HepG2 (cell line): Measurements from ENCODE around the gene LAMC3. TPM values are rescaled to one million over a fixed set of nuclear protein-coding genes. Genes with fewer than 3 reads are reported as not detected.

Experiments
- BHLHE40 ChIP-seq: IDR thresholded peaks from 2 replicates; pipeline ENCODE4 v1.6.1; 2011; ENCODE audit warnings: low read length, improper control_type of control experiment
- CBFB ChIP-seq: sonication (generic); formaldehyde crosslinking; IDR thresholded peaks from 2 replicates; pipeline ENCODE4 v1.4.0; 2020; ENCODE audit warnings: missing genetic modification reagents
- CHD2 ChIP-seq: IDR thresholded peaks from 2 replicates; pipeline ENCODE4 v1.6.1; 2011; ENCODE audit warnings: low read depth, low read length, improper control_type of control experiment
- JUNB ChIP-seq: sonication (generic); formaldehyde crosslinking; IDR thresholded peaks from 2 replicates; pipeline ENCODE4 v1.8.0; 2022; ENCODE audit warnings: missing genetic modification reagents, mild to moderate bottlenecking, borderline replicate concordance
- JUND ChIP-seq: sonication (generic); formaldehyde crosslinking; IDR thresholded peaks from 2 replicates; pipeline ENCODE4 v1.8.0; 2022; ENCODE audit warnings: mild to moderate bottlenecking, missing genetic modification reagents
- KMT2A ChIP-seq: sonication (generic); formaldehyde crosslinking; IDR thresholded peaks from 2 replicates; pipeline ENCODE4 v1.4.0; 2020; ENCODE audit warnings: missing genetic modification reagents
- NFAT5 ChIP-seq: sonication (generic); formaldehyde crosslinking; IDR thresholded peaks from 2 replicates; pipeline ENCODE4 v1.4.0; 2020; ENCODE audit warnings: missing genetic modification reagents
- NFE2 ChIP-seq: sonication (generic); formaldehyde crosslinking; IDR thresholded peaks from 2 replicates; pipeline ENCODE4 v1.4.0; 2020; ENCODE audit warnings: missing genetic modification reagents
- NFRKB ChIP-seq: fragments of 450-650 bp; IDR thresholded peaks from 2 replicates; pipeline ENCODE4 v1.6.1; 2017
- PCBP2 ChIP-seq: fragments of 200-400 bp; formaldehyde crosslinking; optimal IDR thresholded peaks from 2 replicates; pipeline ENCODE3; 2018; ENCODE audit warnings: low read length, low read depth; ENCODE audit not compliant: poor library complexity, severe bottlenecking
- RBAK ChIP-seq: sonication (generic); formaldehyde crosslinking; IDR thresholded peaks from 2 replicates; pipeline ENCODE4 v1.5.1; 2020; ENCODE audit warnings: mild to moderate bottlenecking, missing genetic modification reagents
- SAFB2 ChIP-seq: sonication (generic); formaldehyde crosslinking; IDR thresholded peaks from 2 replicates; pipeline ENCODE4 v1.5.1; 2020; ENCODE audit warnings: missing genetic modification reagents, low read depth, mild to moderate bottlenecking, borderline replicate concordance
- SOX6 ChIP-seq, 2 experiments: fragments of 450-650 bp in 1 of 2; sonication (generic) in 1 of 2; formaldehyde crosslinking in 1 of 2; IDR thresholded peaks; 2 replicates each; pipeline versions ENCODE4 v1.4.0 to v1.6.1; 2017 to 2020; ENCODE audit warnings: antibody characterized with exemption in 1 of 2, mild to moderate bottlenecking in 1 of 2, missing genetic modification reagents in 1 of 2
- ZFP1 ChIP-seq: IDR thresholded peaks from 2 replicates; pipeline ENCODE4 v1.6.1; 2016
- ZFP41 ChIP-seq: sonication (generic); formaldehyde crosslinking; IDR thresholded peaks from 2 replicates; pipeline ENCODE4 v1.4.0; 2020; ENCODE audit warnings: mild to moderate bottlenecking, missing genetic modification reagents, borderline replicate concordance
- ZFP90 ChIP-seq: sonication (generic); formaldehyde crosslinking; IDR thresholded peaks from 2 replicates; pipeline ENCODE4 v1.8.0; 2022; ENCODE audit warnings: missing genetic modification reagents, mild to moderate bottlenecking, inconsistent platforms, borderline replicate concordance
- ZMYM2 ChIP-seq: sonication (generic); formaldehyde crosslinking; IDR thresholded peaks from 2 replicates; pipeline ENCODE4 v1.8.0; 2022; ENCODE audit warnings: mild to moderate bottlenecking, missing genetic modification reagents
- ZNF121 ChIP-seq: sonication (generic); formaldehyde crosslinking; IDR thresholded peaks from 2 replicates; pipeline ENCODE4 v1.5.0; 2020; ENCODE audit warnings: mild to moderate bottlenecking, missing genetic modification reagents
- ZNF367 ChIP-seq: sonication (generic); formaldehyde crosslinking; IDR thresholded peaks from 2 replicates; pipeline ENCODE4 v1.4.0; 2020; ENCODE audit warnings: missing genetic modification reagents, borderline replicate concordance
- ZNF768 ChIP-seq: sonication (generic); formaldehyde crosslinking; IDR thresholded peaks from 2 replicates; pipeline ENCODE4 v1.4.0; 2020; ENCODE audit warnings: missing genetic modification reagents
- polyA plus RNA-seq, 8 experiments: library from polyadenylated mRNA; depleted of rRNA in 3 of 8; stranded (reverse) in 7 of 8; unstranded in 1 of 8; fragments of >200 nt; fragmentation: Illumina TruSeq in 4 of 8; extraction: Trizol in 4 of 8; gene quantifications; 2 replicates each; pipeline versions ENCODE4 v1.2.1 to v1.2.3, GENCODE V29; 2011 to 2016; ENCODE audit warnings: low read depth in 4 of 8, missing spikeins in 1 of 8, mixed read lengths in 1 of 8; ENCODE audit not compliant: insufficient read depth in 1 of 8
- total RNA-seq, 5 experiments: library from RNA; depleted of rRNA; stranded (reverse); fragments of >200 nt; fragmentation: Illumina TruSeq; extraction: Trizol; gene quantifications; 2 replicates each; pipeline ENCODE4 v1.2.3, GENCODE V29; 2016; ENCODE audit warnings: low read depth in 1 of 5
- TF ChIP-seq, protein P1 (sequence below): conservative IDR thresholded peaks from 2 replicates; pipeline ENCODE4 v1.6.1; 2018; ENCODE audit warnings: missing genetic modification reagents
- TF ChIP-seq, protein P2 (sequence below): sonication (generic); formaldehyde crosslinking; conservative IDR thresholded peaks from 2 replicates; pipeline ENCODE4 v1.4.0; 2020; ENCODE audit warnings: missing genetic modification reagents

The LAMC3 gene
- total and polyA plus RNA-seq, 2 of the 13 experiments (the other 11 are each of a cell fraction or from before 2014, with no cell fraction given): 0.07 to 0.57 TPM

DNA sequence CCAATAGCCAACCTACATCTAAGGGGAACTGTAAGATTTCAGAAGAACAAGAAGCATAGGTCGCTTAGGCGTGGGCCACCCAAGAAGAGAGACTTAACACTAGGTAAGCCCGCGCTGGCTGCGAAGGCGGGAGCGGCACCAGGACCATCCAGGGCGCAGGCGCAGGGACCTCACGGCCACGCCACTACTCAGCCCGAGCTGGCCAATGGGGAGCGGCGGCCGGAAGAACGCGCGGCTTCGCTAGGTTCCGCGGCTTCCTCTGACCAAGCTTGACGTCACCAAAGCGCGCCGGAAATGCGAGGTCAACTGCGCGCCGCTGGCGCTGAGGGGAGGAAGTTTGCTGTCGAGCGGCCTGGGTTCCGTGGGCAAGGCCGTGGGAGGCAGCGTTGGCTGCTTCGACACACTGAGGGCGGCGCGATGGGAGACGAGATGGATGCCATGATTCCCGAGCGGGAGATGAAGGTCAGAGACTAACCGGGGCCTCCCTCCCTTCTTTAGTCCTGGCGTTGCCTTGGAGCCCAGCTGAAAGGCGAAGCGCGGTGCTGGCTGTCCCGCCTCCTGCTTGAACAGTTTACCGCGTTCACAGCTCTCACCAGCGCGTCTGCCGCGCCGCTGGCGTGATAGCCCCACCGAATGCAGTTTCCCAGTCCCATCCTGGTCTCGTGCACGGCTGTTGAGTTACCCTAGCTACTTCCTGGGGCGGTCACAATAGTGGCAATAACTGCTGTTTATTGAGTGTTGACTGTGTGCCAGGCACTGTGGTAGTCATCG lies 116.5 kb downstream of the LAMC3 start, which contains the start of gene NUP214 (continued):
- TF ChIP-seq ZFP1 (no peak; the same call in 1 of the 2 replicates), NFAT5 (CRISPR knock-in tag) (no peak), ZNF121 (no peak), ZMYM2 (CRISPR knock-in tag) (no peak), CHD2 (peak; percentile 83), BHLHE40 (peak; percentile 26; the same call in 1 of the 2 replicates), RBAK (CRISPR knock-in tag) (0 out of 2 replicates have a peak, but pooled peaks have one; percentile 15), SOX6 (IDR thresholded peaks at IDR 0.05) (no peak), SOX6 (CRISPR knock-in tag; IDR thresholded peaks at IDR 0.05) (peak; percentile 81), JUND (CRISPR knock-in tag) (0 out of 2 replicates have a peak, but pooled peaks have one; percentile 37), NFE2 (CRISPR knock-in tag) (no peak), CBFB (CRISPR knock-in tag) (peak; percentile 96), PCBP2 (no peak), JUNB (CRISPR knock-in tag) (no peak), KMT2A (CRISPR knock-in tag) (peak; percentile 98), ZFP41 (CRISPR knock-in tag) (peak; percentile 82; the same call in 1 of the 2 replicates), ZFP90 (CRISPR knock-in tag) (peak; percentile 87; the same call in 1 of the 2 replicates), SAFB2 (CRISPR knock-in tag) (no peak), ZNF768 (CRISPR knock-in tag) (peak; percentile 67; the same call in 1 of the 2 replicates), NFRKB (no peak), ZNF367 (CRISPR knock-in tag) (no peak)
- TF ChIP-seq, protein P1, sequence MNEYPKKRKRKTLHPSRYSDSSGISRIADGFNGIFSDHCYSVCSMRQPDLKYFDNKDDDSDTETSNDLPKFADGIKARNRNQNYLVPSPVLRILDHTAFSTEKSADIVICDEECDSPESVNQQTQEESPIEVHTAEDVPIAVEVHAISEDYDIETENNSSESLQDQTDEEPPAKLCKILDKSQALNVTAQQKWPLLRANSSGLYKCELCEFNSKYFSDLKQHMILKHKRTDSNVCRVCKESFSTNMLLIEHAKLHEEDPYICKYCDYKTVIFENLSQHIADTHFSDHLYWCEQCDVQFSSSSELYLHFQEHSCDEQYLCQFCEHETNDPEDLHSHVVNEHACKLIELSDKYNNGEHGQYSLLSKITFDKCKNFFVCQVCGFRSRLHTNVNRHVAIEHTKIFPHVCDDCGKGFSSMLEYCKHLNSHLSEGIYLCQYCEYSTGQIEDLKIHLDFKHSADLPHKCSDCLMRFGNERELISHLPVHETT (CRISPR knock-in tag): peak; percentile 82
- TF ChIP-seq, protein P2, sequence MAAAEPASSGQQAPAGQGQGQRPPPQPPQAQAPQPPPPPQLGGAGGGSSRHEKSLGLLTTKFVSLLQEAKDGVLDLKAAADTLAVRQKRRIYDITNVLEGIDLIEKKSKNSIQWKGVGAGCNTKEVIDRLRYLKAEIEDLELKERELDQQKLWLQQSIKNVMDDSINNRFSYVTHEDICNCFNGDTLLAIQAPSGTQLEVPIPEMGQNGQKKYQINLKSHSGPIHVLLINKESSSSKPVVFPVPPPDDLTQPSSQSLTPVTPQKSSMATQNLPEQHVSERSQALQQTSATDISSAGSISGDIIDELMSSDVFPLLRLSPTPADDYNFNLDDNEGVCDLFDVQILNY (CRISPR knock-in tag): 0 out of 2 replicates have a peak, but pooled peaks have one; percentile 65
